GM19452 (cell line): ENCODE results near the gene PRKX.
"Not testable (repeated sequence)": the region's sequence is repeated elsewhere in the genome, so short reads cannot be mapped to it uniquely, and the experiment has no call there.

ENCODE experiments used
- ATAC-seq: cut with Tn5 transposase; IDR thresholded peaks from one replicate; pipeline ENCODE4 v1.9.1; 2021; ENCODE audit not compliant: unreplicated experiment

The PRKX gene

GRCh38 chrX:3663576-3664250 is 49.7 kb downstream of the PRKX start:
- not testable (repeated sequence) for ATAC-seq

GRCh38 chrX:3659761-3660160 is 53.7 kb downstream of the PRKX start:
- no peak for ATAC-seq

- no peak for ATAC-seq
Measured at GRCh38 chrX:3655181-3655580, 58.3 kb downstream of the PRKX start.

GRCh38 chrX:3653111-3653510 is 60.3 kb downstream of the PRKX start:
- ATAC-seq = no peak

- no peak for ATAC-seq
Measured at GRCh38 chrX:3651277-3651676, 62.2 kb downstream of the PRKX start.

- ATAC-seq = no peak
Measured at GRCh38 chrX:3648084-3648483, 65.4 kb downstream of the PRKX start.

GRCh38 chrX:3639858-3640631 is 73.4 kb downstream of the PRKX start:
- not testable (repeated sequence) for ATAC-seq

- no peak for ATAC-seq
Measured at GRCh38 chrX:3639236-3639635, 74.2 kb downstream of the PRKX start.

- ATAC-seq = no peak
Measured at GRCh38 chrX:3638280-3638873, 75.1 kb downstream of the PRKX start.

GRCh38 chrX:3636803-3637202 is 76.6 kb downstream of the PRKX start:
- ATAC-seq = no peak

GRCh38 chrX:3631196-3631595 is 82.3 kb downstream of the PRKX start:
- ATAC-seq = no peak

- no peak for ATAC-seq
Measured at GRCh38 chrX:3627594-3627993, 85.9 kb downstream of the PRKX start.

- ATAC-seq = no peak
Measured at GRCh38 chrX:3621414-3621813, 92.0 kb downstream of the PRKX start.

- not testable (repeated sequence) for ATAC-seq
Measured at GRCh38 chrX:3611744-3612143, 101.7 kb downstream of the PRKX start.

GRCh38 chrX:3609810-3610209 is 103.6 kb downstream of the PRKX start:
- no peak for ATAC-seq

GRCh38 chrX:3603026-3603661 is 110.3 kb downstream of the PRKX start:
- ATAC-seq = no peak

- no peak for ATAC-seq
Measured at GRCh38 chrX:3599802-3600430, 113.5 kb downstream of the PRKX start.

GRCh38 chrX:3598709-3599108 is 114.7 kb downstream of the PRKX start:
- ATAC-seq = no peak

GRCh38 chrX:3598046-3598605 is 115.3 kb downstream of the PRKX start:
- no peak for ATAC-seq

- no peak for ATAC-seq
Measured at GRCh38 chrX:3592184-3592583, 121.3 kb downstream of the PRKX start.

GRCh38 chrX:3589474-3589873 is 124.0 kb downstream of the PRKX start:
- no peak for ATAC-seq
